H1 (cell line): ENCODE results near the gene GFAP. TPM values are rescaled to one million over a fixed set of nuclear protein-coding genes. Genes with fewer than 3 reads are reported as not detected.

Source experiments
- CTCF ChIA-PET: fragments of 300-600 bp; sonication (Branson Sonifier 250); formaldehyde crosslinking; loops from one replicate; lab custom pipeline; 2021; ENCODE audit not compliant: partially characterized antibody; lab: Charles Lee
- POLR2A ChIA-PET: fragments of 300-600 bp; sonication (Branson Sonifier 250); formaldehyde crosslinking; loops from one replicate; lab custom pipeline; 2021; ENCODE audit warnings: inconsistent platforms; ENCODE audit not compliant: partially characterized antibody; lab: Charles Lee
- DNase-seq, 2 experiments: peaks; one replicate each; pipeline versions ENCODE4 v3.0.0 to v3.0.0-alpha.2; 2010 to 2022; ENCODE audit warnings: low spot score in 2 of 2, low read depth in 1 of 2, mixed read lengths in 1 of 2
- FAIRE-seq: peaks from 2 replicates; lab custom pipeline; 2011; peaks lifted over from hg19 to GRCh38; lab: Jason Lieb, UNC
- H2AFZ ChIP-seq: 2 replicates; pipeline ENCODE4 v1.8.1; 2012; ENCODE audit warnings: low read length, inconsistent platforms
- H2AK5ac ChIP-seq: 2 replicates; pipeline ENCODE4 v1.6.1; 2013; ENCODE audit warnings: low read depth, low read length
- H2BK120ac ChIP-seq: replicated peaks from 2 replicates; pipeline ENCODE3; 2013; ENCODE audit warnings: low read depth, low read length, inconsistent platforms
- H2BK12ac ChIP-seq: 2 replicates; pipeline ENCODE4 v1.6.1; 2013; ENCODE audit warnings: low read depth, low read length
- H2BK15ac ChIP-seq: 2 replicates; pipeline ENCODE4 v1.6.1; 2013; ENCODE audit warnings: low read length
- H2BK20ac ChIP-seq: 2 replicates; pipeline ENCODE4 v1.6.1; 2013; ENCODE audit warnings: low read length
- H2BK5ac ChIP-seq: 2 replicates; pipeline ENCODE4 v1.6.1; 2013; ENCODE audit warnings: low read depth, low read length
- H3K14ac ChIP-seq: 2 replicates; pipeline ENCODE4 v1.6.1; 2013; ENCODE audit warnings: inconsistent platforms; ENCODE audit not compliant: insufficient read length
- H3K18ac ChIP-seq: 2 replicates; pipeline ENCODE4 v1.6.1; 2013; ENCODE audit warnings: low read length; ENCODE audit errors: extremely low read depth
- H3K23ac ChIP-seq: 2 replicates; pipeline ENCODE4 v1.6.1; 2013; ENCODE audit warnings: inconsistent platforms; ENCODE audit not compliant: insufficient read length
- H3K23me2 ChIP-seq: 2 replicates; pipeline ENCODE4 v1.6.1; 2013; ENCODE audit warnings: low read depth, low read length
- H3K27ac ChIP-seq: 2 replicates; pipeline ENCODE4 v1.6.1; 2011; ENCODE audit warnings: low read depth, low read length, inconsistent platforms
- H3K27me3 ChIP-seq, 4 experiments: replicated peaks in 1 of 4; 1 replicate in 1 of 4; 2 replicates in 3 of 4; pipeline versions ENCODE4 v1.6.1 to v1.8.1; 2011 to 2013; ENCODE audit warnings: low read length in 3 of 4, mild to moderate bottlenecking in 3 of 4, inconsistent platforms in 2 of 4, mixed read lengths in 2 of 4, moderate library complexity in 1 of 4; ENCODE audit not compliant: control insufficient read depth in 3 of 4, insufficient read depth in 3 of 4; ENCODE audit errors: extremely low read depth in 1 of 4
- H3K36me3 ChIP-seq, 4 experiments: 2 replicates each; pipeline versions ENCODE4 v1.6.1 to v1.8.1; 2011 to 2013; ENCODE audit warnings: mild to moderate bottlenecking in 4 of 4, low read length in 3 of 4, moderate library complexity in 2 of 4, control low read depth in 1 of 4, inconsistent platforms in 1 of 4; ENCODE audit not compliant: insufficient read depth in 4 of 4, control insufficient read depth in 2 of 4
- H3K4ac ChIP-seq: replicated peaks from 2 replicates; pipeline ENCODE3; 2013; ENCODE audit warnings: low read length, low read depth, mixed read lengths, inconsistent platforms; ENCODE audit not compliant: insufficient read length
- H3K4me1 ChIP-seq, 4 experiments: replicated peaks in 1 of 4; 1 replicate in 1 of 4; 2 replicates in 3 of 4; pipeline versions ENCODE4 v1.6.1 to v1.8.1; 2011 to 2013; ENCODE audit warnings: low read length in 3 of 4, inconsistent platforms in 2 of 4, mixed read lengths in 1 of 4; ENCODE audit not compliant: insufficient read depth in 4 of 4, control insufficient read depth in 3 of 4
- H3K4me2 ChIP-seq, 2 experiments: 2 replicates each; pipeline versions ENCODE4 v1.6.1 to v1.8.1; 2011 to 2013; ENCODE audit warnings: low read depth in 2 of 2, low read length in 2 of 2, control low read depth in 1 of 2, inconsistent platforms in 1 of 2, mild to moderate bottlenecking in 1 of 2; ENCODE audit not compliant: insufficient read depth in 1 of 2
- H3K4me3 ChIP-seq, 4 experiments: fragments of 200-600, 300-600 bp in 1 of 4; sonication (generic), shearing (Covaris generic), sonication (Bioruptor Twin) in 1 of 4; 2 replicates each; pipeline versions ENCODE4 v1.5.1 to v1.8.1; 2011 to 2016; ENCODE audit warnings: low read length in 4 of 4, low read depth in 3 of 4, control low read depth in 2 of 4, inconsistent platforms in 2 of 4, mild to moderate bottlenecking in 2 of 4, mixed read lengths in 1 of 4, moderate library complexity in 1 of 4; ENCODE audit not compliant: insufficient read depth in 2 of 4; ENCODE audit errors: extremely low read depth in 1 of 4
- H3K56ac ChIP-seq: replicated peaks from 2 replicates; pipeline ENCODE3; 2013; ENCODE audit warnings: low read depth, mild to moderate bottlenecking, mixed read lengths, low read length, inconsistent platforms; ENCODE audit not compliant: insufficient read length
- H3K79me1 ChIP-seq: 2 replicates; pipeline ENCODE4 v1.6.1; 2013; ENCODE audit warnings: low read depth, low read length, control low read depth
- H3K79me2 ChIP-seq, 2 experiments: 2 replicates each; pipeline versions ENCODE4 v1.6.1 to v1.8.1; 2012 to 2013; ENCODE audit warnings: low read length in 2 of 2, mild to moderate bottlenecking in 2 of 2, inconsistent platforms in 1 of 2; ENCODE audit not compliant: insufficient read depth in 2 of 2, control insufficient read depth in 1 of 2
- H3K9ac ChIP-seq, 4 experiments: replicated peaks in 1 of 4; 1 replicate in 1 of 4; 2 replicates in 3 of 4; pipeline versions ENCODE4 v1.6.1 to v1.8.1; 2011 to 2013; ENCODE audit warnings: low read depth in 3 of 4, low read length in 3 of 4, control low read depth in 2 of 4, mild to moderate bottlenecking in 2 of 4, moderate library complexity in 2 of 4, inconsistent platforms in 1 of 4; ENCODE audit errors: extremely low read depth in 1 of 4
- H3K9me3 ChIP-seq, 2 experiments: 2 replicates each; pipeline versions ENCODE4 v1.6.1 to v1.8.1; 2012 to 2013; ENCODE audit warnings: mild to moderate bottlenecking in 2 of 2, moderate library complexity in 2 of 2, control low read depth in 1 of 2, inconsistent platforms in 1 of 2, low read depth in 1 of 2, low read length in 1 of 2, mixed read lengths in 1 of 2; ENCODE audit not compliant: insufficient read depth in 2 of 2
- H4K20me1 ChIP-seq, 2 experiments: replicated peaks in 1 of 2; 2 replicates each; pipeline versions ENCODE3 to v1.8.1; 2011 to 2013; ENCODE audit warnings: inconsistent platforms in 2 of 2, low read length in 2 of 2, mild to moderate bottlenecking in 1 of 2; ENCODE audit not compliant: insufficient read depth in 2 of 2, control insufficient read depth in 1 of 2
- H4K5ac ChIP-seq: 2 replicates; pipeline ENCODE4 v1.6.1; 2013; ENCODE audit warnings: low read length, low read depth, mixed read lengths, inconsistent platforms; ENCODE audit not compliant: insufficient read length
- H4K8ac ChIP-seq: 2 replicates; pipeline ENCODE4 v1.8.0; 2013; ENCODE audit warnings: mild to moderate bottlenecking, moderate library complexity, low read length, inconsistent platforms; ENCODE audit not compliant: insufficient read depth; ENCODE audit errors: extremely low read depth
- H4K91ac ChIP-seq: replicated peaks from 2 replicates; pipeline ENCODE3; 2013; ENCODE audit warnings: low read length, mixed read lengths, inconsistent platforms; ENCODE audit not compliant: insufficient read length
- ASH2L ChIP-seq: fragments of 200-600, 300-600 bp; sonication (generic); IDR thresholded peaks from one replicate; pipeline ENCODE4 v1.7.1; 2017; ENCODE audit warnings: low read length
- CEBPB ChIP-seq: IDR thresholded peaks from 2 replicates; pipeline ENCODE4 v1.6.1; 2012; ENCODE audit warnings: low read depth, low read length
- EGR1 ChIP-seq: IDR thresholded peaks from 2 replicates; pipeline ENCODE4 v1.6.1; 2011; ENCODE audit warnings: low read depth, low read length, borderline replicate concordance
- MAFK ChIP-seq: IDR thresholded peaks from 2 replicates; pipeline ENCODE4 v1.6.1; 2012; ENCODE audit warnings: low read depth, mild to moderate bottlenecking, improper control_type of control experiment, low read length
- PHF8 ChIP-seq: fragments of 200-600 bp; sonication (generic); conservative IDR thresholded peaks from 2 replicates; pipeline ENCODE4 v1.7.1; 2012; ENCODE audit warnings: low read depth, mild to moderate bottlenecking, inconsistent platforms, low read length, moderate library complexity
- SP2 ChIP-seq: IDR thresholded peaks from 2 replicates; pipeline ENCODE4 v1.6.1; 2012; ENCODE audit warnings: mild to moderate bottlenecking, low read length, inconsistent platforms
- WGBS, 2 experiments: shearing (Covaris generic) in 1 of 2; methylation state at CpG; one replicate each; pipeline versions ENCODE4 v1.1.6 to v1.1.7; 2013 to 2015; ENCODE audit warnings: low lambda C conversion rate in 2 of 2, mixed read lengths in 2 of 2, inconsistent platforms in 1 of 2, low coverage in 1 of 2, missing lambda C conversion rate in 1 of 2; ENCODE audit not compliant: insufficient replicate concordance in 2 of 2, insufficient coverage in 1 of 2, insufficient read length in 1 of 2; ENCODE audit errors: extremely low coverage in 1 of 2, missing lambda C conversion rate in 1 of 2; 5-methylcytosine and 5-hydroxymethylcytosine counted together
- polyA plus RNA-seq, 7 experiments: library from polyadenylated mRNA; depleted of rRNA in 3 of 7; stranded (reverse) in 5 of 7; unstranded in 2 of 7; fragments of >200 nt in 5 of 7; fragments of 200-250 nt in 2 of 7; gene quantifications; 1 replicate in 5 of 7; 2 replicates in 1 of 7; 4 replicates in 1 of 7; pipeline versions ENCODE4 v1.2.1 to v1.2.3, GENCODE V29; 2011 to 2013; ENCODE audit warnings: missing spikeins in 2 of 7, mixed read lengths in 2 of 7
- total RNA-seq: library from RNA; stranded (reverse); fragmentation: NEBNext Ultra II Directional; extraction: Animal tissue kit (Norgen Biotek cat#: 25700); gene quantifications from 2 replicates; pipeline ENCODE4 v1.2.1, GENCODE V29; 2021
- TF ChIP-seq, protein P1 (sequence below), 3 experiments: IDR thresholded peaks; 1 replicate in 2 of 3; 2 replicates in 1 of 3; pipeline versions ENCODE4 v1.5.1 to v1.6.1; 2011; ENCODE audit warnings: low read length in 3 of 3, mild to moderate bottlenecking in 3 of 3, inconsistent platforms in 2 of 3, low read depth in 1 of 3, moderate library complexity in 1 of 3; ENCODE audit not compliant: insufficient read depth in 1 of 3; ENCODE audit errors: control extremely low read depth in 1 of 3
- TF ChIP-seq, protein P2 (sequence below): IDR thresholded peaks from 2 replicates; pipeline ENCODE4 v1.6.1; 2012; ENCODE audit warnings: inconsistent platforms

GFAP gene
- total and polyA plus RNA-seq, 2 of the 8 experiments (the other 6 are each of a cell fraction or from before 2014, with no cell fraction given) = 1.3 to 1.5 TPM

DNA sequence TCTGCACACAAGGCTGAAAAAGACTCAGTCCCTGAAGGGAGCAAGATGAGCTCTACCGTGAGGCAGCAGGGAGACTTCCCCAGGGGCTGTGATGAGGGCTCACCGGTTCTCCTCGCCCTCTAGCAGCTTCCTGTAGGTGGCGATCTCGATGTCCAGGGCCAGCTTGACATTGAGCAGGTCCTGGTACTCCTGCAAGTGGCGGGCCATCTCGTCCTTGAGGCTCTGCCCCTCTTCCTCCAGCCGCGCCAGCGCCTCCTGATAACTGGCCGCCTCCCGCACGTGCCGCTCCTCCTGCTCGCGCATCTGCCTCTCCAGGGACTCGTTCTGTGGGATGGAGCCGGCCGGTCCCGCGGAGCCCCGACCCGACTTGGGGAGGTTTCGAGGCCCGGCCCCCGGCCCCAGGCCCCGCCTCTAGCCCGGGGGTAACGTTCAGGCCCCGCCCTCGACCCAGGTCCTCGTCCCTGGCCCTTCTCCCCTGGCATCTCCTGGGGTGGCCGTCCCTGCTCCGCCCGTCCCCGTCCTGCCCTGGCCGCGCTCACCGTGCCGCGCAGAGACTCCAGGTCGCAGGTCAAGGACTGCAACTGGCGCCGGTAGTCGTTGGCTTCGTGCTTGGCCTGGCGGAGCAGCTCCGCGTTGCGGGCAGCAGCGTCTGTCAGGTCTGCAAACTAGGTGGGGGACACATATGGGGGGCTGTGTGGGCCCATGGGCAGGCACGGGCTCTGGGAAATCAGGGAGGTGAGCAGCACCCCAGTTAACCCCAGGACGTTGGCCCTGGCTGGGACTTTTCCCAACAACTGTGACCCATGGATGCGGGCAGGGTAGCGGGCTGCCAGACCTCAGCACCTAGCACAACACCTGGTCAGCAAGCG, 3.9 kb downstream of the GFAP start:
- Histone ChIP-seq H3K4ac (no peak overlapping the region), H3K23ac (no peak overlapping the region), H3K79me2 (no peaks in the 10 kb centered on the region), H4K8ac (peak overlapping the region; percentile 28; the same call in 1 of the 2 replicates), H3K27me3 (peaks cover 0 to 21% (median 15%) of the 10 kb centered on the region in 4 experiments; a peak in 6 of 7 replicates), H2AFZ (peak overlapping the region; percentile 63; the same call in 1 of the 2 replicates), H3K4me1 (peaks cover 0 to 7% (median 5%) of the 10 kb centered on the region in 4 experiments; a peak in 6 of 7 replicates), H3K9me3 (no peaks in the 10 kb centered on the region), H2AK5ac (no peak overlapping the region), H3K4me3 (peak overlapping the region; percentile 21 to 62 (median 34)), H3K14ac (no peak overlapping the region), H2BK5ac (peak overlapping the region; percentile 45; the same call in 1 of the 2 replicates), H3K79me1 (no peaks in the 10 kb centered on the region), H3K9ac (no peak overlapping the region; a peak in 1 of 7 replicates), H2BK15ac (peak overlapping the region; percentile 46; the same call in 1 of the 2 replicates), H4K20me1 (no peaks in the 10 kb centered on the region), H2BK120ac (no peak overlapping the region), H4K91ac (peak overlapping the region; percentile 86), H3K27ac (no peak overlapping the region), H2BK12ac (peak overlapping the region; percentile 68; the same call in 1 of the 2 replicates), H3K23me2 (peaks cover 6% of the 10 kb centered on the region), H4K5ac (no peak overlapping the region), H3K56ac (peak overlapping the region; percentile 51), H3K18ac (peak overlapping the region; percentile 25), H3K4me2 (peak overlapping the region; percentile 57 to 90), H2BK20ac (no peak overlapping the region), H3K36me3 (no peaks in the 10 kb centered on the region)
- WGBS, 2 experiments = 13% methylated on average over 49 of the region's 56 CpGs; no CpG with 5 or more reads in 1 of the 2 experiments
- DNase-seq = peak; percentile 58 to 87
- ChIA-PET CTCF (interaction anchor here (0.7 to 8.4 kb wide), 26 partner anchors 10 to 195 kb away, joined by 3 to 83 read pairs (median 3); partner anchors contain the start of gene EFTUD2), POLR2A (interaction anchor here (0.6 to 4.0 kb wide), 11 partner anchors 9 to 237 kb away, joined by 3 to 23 read pairs (median 3); partner anchors contain the start of genes ACBD4, EFTUD2, HEXIM1 and NMT1)
- peak; percentile 94 for FAIRE-seq
- TF ChIP-seq CEBPB = no peak
- TF ChIP-seq, protein P1, sequence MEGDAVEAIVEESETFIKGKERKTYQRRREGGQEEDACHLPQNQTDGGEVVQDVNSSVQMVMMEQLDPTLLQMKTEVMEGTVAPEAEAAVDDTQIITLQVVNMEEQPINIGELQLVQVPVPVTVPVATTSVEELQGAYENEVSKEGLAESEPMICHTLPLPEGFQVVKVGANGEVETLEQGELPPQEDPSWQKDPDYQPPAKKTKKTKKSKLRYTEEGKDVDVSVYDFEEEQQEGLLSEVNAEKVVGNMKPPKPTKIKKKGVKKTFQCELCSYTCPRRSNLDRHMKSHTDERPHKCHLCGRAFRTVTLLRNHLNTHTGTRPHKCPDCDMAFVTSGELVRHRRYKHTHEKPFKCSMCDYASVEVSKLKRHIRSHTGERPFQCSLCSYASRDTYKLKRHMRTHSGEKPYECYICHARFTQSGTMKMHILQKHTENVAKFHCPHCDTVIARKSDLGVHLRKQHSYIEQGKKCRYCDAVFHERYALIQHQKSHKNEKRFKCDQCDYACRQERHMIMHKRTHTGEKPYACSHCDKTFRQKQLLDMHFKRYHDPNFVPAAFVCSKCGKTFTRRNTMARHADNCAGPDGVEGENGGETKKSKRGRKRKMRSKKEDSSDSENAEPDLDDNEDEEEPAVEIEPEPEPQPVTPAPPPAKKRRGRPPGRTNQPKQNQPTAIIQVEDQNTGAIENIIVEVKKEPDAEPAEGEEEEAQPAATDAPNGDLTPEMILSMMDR (IDR thresholded peaks at IDR 0.05; ENCODE audit: control extremely low read depth in 1 of 3, insufficient read depth in 1 of 3, low read depth in 1 of 3, low read length in 3 of 3) = peak; percentile 70 to 87 (median 82)
- no peak for TF ChIP-seq MAFK
- TF ChIP-seq, protein P2, sequence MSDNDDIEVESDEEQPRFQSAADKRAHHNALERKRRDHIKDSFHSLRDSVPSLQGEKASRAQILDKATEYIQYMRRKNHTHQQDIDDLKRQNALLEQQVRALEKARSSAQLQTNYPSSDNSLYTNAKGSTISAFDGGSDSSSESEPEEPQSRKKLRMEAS = peak; percentile 95
- TF ChIP-seq EGR1 = no peak
- no peak for TF ChIP-seq PHF8
- peak; percentile 63 for TF ChIP-seq ASH2L
- TF ChIP-seq SP2 = no peak
